Keratinocyte (primary cell): ENCODE results near the gene ADGRA3. TPM values are rescaled to one million over a fixed set of nuclear protein-coding genes. Genes with fewer than 3 reads are reported as not detected.

Source experiments
- DNase-seq: peaks from one replicate; pipeline ENCODE4 v3.0.0-alpha.2; 2011; ENCODE audit warnings: low read depth, missing footprints, low spot score
- FAIRE-seq: peaks from 2 replicates; lab custom pipeline; 2011; peaks lifted over from hg19 to GRCh38; lab: Jason Lieb, UNC
- H2AFZ ChIP-seq: 2 replicates; pipeline ENCODE4 v1.6.0; 2012; ENCODE audit warnings: low read length, control low read depth, inconsistent platforms; ENCODE audit not compliant: control insufficient read depth
- H3K27ac ChIP-seq: 2 replicates; pipeline ENCODE4 v1.5.1; 2011; ENCODE audit warnings: low read length; ENCODE audit not compliant: control insufficient read depth, insufficient read depth
- H3K27me3 ChIP-seq: 3 replicates; pipeline ENCODE4 v1.6.0; 2011; ENCODE audit warnings: low read length; ENCODE audit not compliant: control insufficient read depth, insufficient read depth; ENCODE audit errors: extremely low read depth
- H3K36me3 ChIP-seq, 2 experiments: 2 replicates in 1 of 2; 3 replicates in 1 of 2; pipeline ENCODE4 v1.5.1; 2011; ENCODE audit warnings: low read length in 2 of 2, mild to moderate bottlenecking in 1 of 2; ENCODE audit not compliant: control insufficient read depth in 2 of 2, insufficient read depth in 2 of 2; ENCODE audit errors: extremely low read depth in 1 of 2
- H3K4me1 ChIP-seq: 3 replicates; pipeline ENCODE4 v1.5.1; 2011; ENCODE audit warnings: low read length; ENCODE audit not compliant: control insufficient read depth, insufficient read depth; ENCODE audit errors: extremely low read depth
- H3K4me2 ChIP-seq: 3 replicates; pipeline ENCODE4 v1.6.0; 2011; ENCODE audit warnings: low read depth, low read length; ENCODE audit not compliant: control insufficient read depth, insufficient read depth; ENCODE audit errors: extremely low read depth
- H3K4me3 ChIP-seq, 3 experiments: fragments of 200-600 bp in 1 of 3; sonication (generic) in 1 of 3; 2 replicates in 2 of 3; 3 replicates in 1 of 3; pipeline ENCODE4 v1.5.1; 2011 to 2016; ENCODE audit warnings: low read length in 3 of 3, mild to moderate bottlenecking in 3 of 3, control low read depth in 2 of 3, inconsistent platforms in 1 of 3, low read depth in 1 of 3, mixed read lengths in 1 of 3, mixed run types in 1 of 3, moderate library complexity in 1 of 3; ENCODE audit not compliant: control insufficient read depth in 2 of 3, insufficient read depth in 2 of 3; ENCODE audit errors: extremely low read depth in 1 of 3
- H3K79me2 ChIP-seq: 2 replicates; pipeline ENCODE4 v1.6.0; 2012; ENCODE audit warnings: low read length; ENCODE audit not compliant: control insufficient read depth, insufficient read depth
- H3K9ac ChIP-seq: 3 replicates; pipeline ENCODE4 v1.6.0; 2011; ENCODE audit warnings: low read length; ENCODE audit not compliant: control insufficient read depth, insufficient read depth; ENCODE audit errors: extremely low read depth
- H3K9me1 ChIP-seq: 3 replicates; pipeline ENCODE4 v1.6.0; 2011; ENCODE audit warnings: low read length; ENCODE audit not compliant: control insufficient read depth, insufficient read depth; ENCODE audit errors: extremely low read depth
- H3K9me3 ChIP-seq: 2 replicates; pipeline ENCODE4 v1.5.1; 2012; ENCODE audit warnings: low read depth, low read length; ENCODE audit not compliant: control insufficient read depth
- H4K20me1 ChIP-seq: 3 replicates; pipeline ENCODE4 v1.6.0; 2011; ENCODE audit warnings: low read length; ENCODE audit not compliant: control insufficient read depth, insufficient read depth; ENCODE audit errors: extremely low read depth
- CTCF ChIP-seq, 3 experiments: IDR thresholded peaks in 1 of 3; conservative IDR thresholded peaks in 1 of 3; optimal IDR thresholded peaks in 1 of 3; 2 replicates in 2 of 3; 3 replicates in 1 of 3; pipeline versions ENCODE3 to v1.5.1; 2011; ENCODE audit warnings: low read length in 3 of 3, mild to moderate bottlenecking in 3 of 3, moderate library complexity in 2 of 3, control low read depth in 1 of 3, inconsistent platforms in 1 of 3; ENCODE audit not compliant: insufficient read depth in 2 of 3; ENCODE audit errors: extremely low read depth in 1 of 3
- EZH2 ChIP-seq: IDR thresholded peaks from one replicate; pipeline ENCODE4 v1.6.1; 2012; ENCODE audit warnings: inconsistent platforms, mild to moderate bottlenecking, low read length, moderate library complexity
- dilution Hi-C: fragments of 300-500 bp; cut with MboI; formaldehyde crosslinking; loops from one replicate; pipeline ENCODE4 v1.7.0; 2020; ENCODE audit warnings: low sequenced_read_pairs; ENCODE audit not compliant: extremely low pct_ligation_motif_present
- polyA plus RNA-seq, 5 experiments: library from polyadenylated mRNA; depleted of rRNA in 3 of 5; stranded (reverse) in 3 of 5; stranded (forward) in 1 of 5; unstranded in 1 of 5; fragments of >200 nt; gene quantifications; 1 replicate in 1 of 5; 2 replicates in 3 of 5; 3 replicates in 1 of 5; pipeline versions ENCODE4 v1.2.1 to v1.2.3, GENCODE V29; 2011 to 2012; ENCODE audit warnings: missing spikeins in 2 of 5, low read depth in 1 of 5, low replicate concordance in 1 of 5

The ADGRA3 gene
- polyA plus RNA-seq, 1 donor (not counting 4 experiments of a cell fraction or from before 2014, with no cell fraction given): 38.7 TPM

- H3K9me1 ChIP-seq: no peaks in the 10 kb centered on the region
- dilution Hi-C loops: no loop called here
- H3K9ac ChIP-seq: peak overlapping the region; percentile 86
- H3K27me3 ChIP-seq: no peaks in the 10 kb centered on the region
- H3K9me3 ChIP-seq: no peaks in the 10 kb centered on the region
- peaks cover 56% of the 10 kb centered on the region for H3K79me2 ChIP-seq
- TF ChIP-seq CTCF (optimal IDR thresholded peaks at IDR 0.05 in 1 of 3, IDR thresholded peaks at IDR 0.05 in 1 of 3, conservative IDR thresholded peaks at IDR 0.05 in 1 of 3; ENCODE audit: extremely low read depth in 1 of 3, insufficient read depth in 2 of 3, low read length in 3 of 3): no peak
- no peak for TF ChIP-seq EZH2
- peak overlapping the region; percentile 77 for H3K27ac ChIP-seq
- peaks cover 9% of the 10 kb centered on the region for H3K4me1 ChIP-seq
- peak overlapping the region; percentile 75 for H3K4me2 ChIP-seq
- DNase-seq: no peak
- H3K4me3 ChIP-seq: peak overlapping the region; percentile 52 to 86 (median 72)
- no peaks in the 10 kb centered on the region for H4K20me1 ChIP-seq
- FAIRE-seq: no peak
- H2AFZ ChIP-seq: no peak overlapping the region
- H3K36me3 ChIP-seq: no peaks in the 10 kb centered on the region
These were observed 1.4 kb downstream of the ADGRA3 start for GRCh38 chr4:22514481-22514880.

DNA sequence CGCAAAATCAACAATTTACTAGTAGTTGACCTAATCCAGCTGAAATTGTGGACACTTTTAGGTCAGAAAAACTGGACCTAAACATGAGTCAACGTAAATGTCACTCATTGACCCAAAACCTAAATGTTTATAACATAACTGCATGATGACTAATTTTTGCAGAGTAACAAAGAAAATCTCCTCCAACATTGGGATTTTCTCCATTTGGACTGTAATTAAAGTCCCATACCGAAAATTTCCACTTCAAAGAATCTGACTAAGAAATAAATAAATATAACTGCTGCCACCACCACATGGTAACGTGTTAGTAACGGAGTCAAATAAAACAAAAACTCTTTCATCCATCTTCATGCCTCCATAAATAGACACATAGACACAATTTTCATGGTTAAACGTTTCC lies 1.9 kb downstream of the ADGRA3 start:
- no peaks in the 10 kb centered on the region for H3K9me3 ChIP-seq
- no peaks in the 10 kb centered on the region for H3K9me1 ChIP-seq
- H3K36me3 ChIP-seq: no peaks in the 10 kb centered on the region
- no peaks in the 10 kb centered on the region for H3K27me3 ChIP-seq
- H3K4me2 ChIP-seq: peak overlapping the region; percentile 75
- FAIRE-seq (peak; percentile 9), DNase-seq (no peak)
- peaks cover 9% of the 10 kb centered on the region for H3K4me1 ChIP-seq
- dilution Hi-C loops: no loop called here
- no peak overlapping the region for H2AFZ ChIP-seq
- no peak for TF ChIP-seq EZH2
- no peak for TF ChIP-seq CTCF (optimal IDR thresholded peaks at IDR 0.05 in 1 of 3, IDR thresholded peaks at IDR 0.05 in 1 of 3, conservative IDR thresholded peaks at IDR 0.05 in 1 of 3; ENCODE audit: extremely low read depth in 1 of 3, insufficient read depth in 2 of 3, low read length in 3 of 3)
- H3K79me2 ChIP-seq: peaks cover 61% of the 10 kb centered on the region
- H3K27ac ChIP-seq: peak overlapping the region; percentile 77
- H4K20me1 ChIP-seq: no peaks in the 10 kb centered on the region
- H3K4me3 ChIP-seq: peak overlapping the region; percentile 52 to 86 (median 72)
- H3K9ac ChIP-seq: peak overlapping the region; percentile 86
